H9 (cell line): ENCODE results near the gene PDE3A. TPM values are rescaled to one million over a fixed set of nuclear protein-coding genes. Genes with fewer than 3 reads are reported as not detected.
A peak's percentile ranks its signal among the peaks of the same experiment; 100 is the strongest.

Experiments used
- DNase-seq: peaks from one replicate; pipeline ENCODE4 v3.0.0-alpha.2; 2017
- H2AFZ ChIP-seq: one replicate; pipeline ENCODE4 v1.6.1; 2013; ENCODE audit warnings: mild to moderate bottlenecking, low read length, control low read depth, moderate library complexity
- H2AK5ac ChIP-seq: 2 replicates; pipeline ENCODE4 v1.6.1; 2013; ENCODE audit warnings: low read length, control low read depth, mixed read lengths; ENCODE audit not compliant: insufficient read length
- H2BK120ac ChIP-seq: one replicate; pipeline ENCODE4 v1.6.1; 2013; ENCODE audit warnings: low read depth, mild to moderate bottlenecking, low read length, control low read depth, inconsistent platforms; ENCODE audit not compliant: poor library complexity, severe bottlenecking
- H2BK12ac ChIP-seq: 2 replicates; pipeline ENCODE4 v1.6.1; 2013; ENCODE audit warnings: low read length, control low read depth, mixed read lengths, low read depth; ENCODE audit not compliant: insufficient read length
- H2BK15ac ChIP-seq: 2 replicates; pipeline ENCODE4 v1.6.1; 2013; ENCODE audit warnings: low read depth, low read length, control low read depth
- H2BK20ac ChIP-seq: one replicate; pipeline ENCODE4 v1.6.1; 2013; ENCODE audit warnings: low read depth, mild to moderate bottlenecking, low read length, control low read depth, inconsistent platforms; ENCODE audit not compliant: poor library complexity, severe bottlenecking
- H2BK5ac ChIP-seq: 2 replicates; pipeline ENCODE4 v1.6.1; 2013; ENCODE audit warnings: low read length, control low read depth, mixed read lengths; ENCODE audit not compliant: insufficient read length
- H3K14ac ChIP-seq: 2 replicates; pipeline ENCODE4 v1.6.1; 2013; ENCODE audit warnings: low read length, control low read depth; ENCODE audit not compliant: insufficient read depth
- H3K18ac ChIP-seq: 2 replicates; pipeline ENCODE4 v1.6.1; 2013; ENCODE audit warnings: low read depth, mild to moderate bottlenecking, mixed read lengths, low read length, control low read depth; ENCODE audit not compliant: insufficient read length
- H3K23ac ChIP-seq: 2 replicates; pipeline ENCODE4 v1.6.1; 2013; ENCODE audit warnings: low read length, control low read depth, mixed read lengths, low read depth; ENCODE audit not compliant: insufficient read length
- H3K23me2 ChIP-seq: 2 replicates; pipeline ENCODE4 v1.6.1; 2013; ENCODE audit warnings: low read depth, mild to moderate bottlenecking, mixed read lengths, low read length, control low read depth; ENCODE audit not compliant: insufficient read length, poor library complexity, severe bottlenecking
- H3K27ac ChIP-seq: 2 replicates; pipeline ENCODE4 v1.5.1; 2013; ENCODE audit warnings: low read length, control low read depth, mixed read lengths, low read depth; ENCODE audit not compliant: insufficient read length
- H3K27me3 ChIP-seq: 2 replicates; pipeline ENCODE4 v1.6.1; 2013; ENCODE audit warnings: low read length, control low read depth, inconsistent platforms; ENCODE audit not compliant: insufficient read depth
- H3K4ac ChIP-seq: 2 replicates; pipeline ENCODE4 v1.6.1; 2013; ENCODE audit warnings: low read depth, mild to moderate bottlenecking, control low read depth, inconsistent platforms, low read length, moderate library complexity
- H3K4me1 ChIP-seq: 2 replicates; pipeline ENCODE4 v1.6.1; 2013; ENCODE audit warnings: low read length, control low read depth, inconsistent platforms; ENCODE audit not compliant: insufficient read depth
- H3K4me2 ChIP-seq: 2 replicates; pipeline ENCODE4 v1.6.1; 2013; ENCODE audit warnings: low read length, control low read depth, mixed read lengths; ENCODE audit not compliant: insufficient read length, insufficient read depth
- H3K56ac ChIP-seq: 2 replicates; pipeline ENCODE4 v1.6.1; 2013; ENCODE audit warnings: low read depth, mild to moderate bottlenecking, mixed read lengths, low read length, control low read depth; ENCODE audit not compliant: insufficient read length
- H3K79me1 ChIP-seq: 2 replicates; pipeline ENCODE4 v1.6.1; 2013; ENCODE audit warnings: low read depth, mild to moderate bottlenecking, moderate library complexity, low read length, control low read depth, inconsistent platforms; ENCODE audit not compliant: insufficient read depth, poor library complexity, severe bottlenecking
- H3K79me2 ChIP-seq: 2 replicates; pipeline ENCODE4 v1.6.1; 2013; ENCODE audit warnings: low read length, control low read depth, inconsistent platforms; ENCODE audit not compliant: insufficient read depth
- H3K9ac ChIP-seq: 2 replicates; pipeline ENCODE4 v1.6.1; 2013; ENCODE audit warnings: low read length, control low read depth, mixed read lengths; ENCODE audit not compliant: insufficient read length; ENCODE audit errors: extremely low read depth
- H3K9me3 ChIP-seq: one replicate; pipeline ENCODE4 v1.6.1; 2013; ENCODE audit warnings: low read depth, low read length, inconsistent platforms; ENCODE audit not compliant: control insufficient read depth
- H3T11ph ChIP-seq: one replicate; pipeline ENCODE4 v1.6.1; 2013; ENCODE audit warnings: mild to moderate bottlenecking, low read length, control low read depth, inconsistent platforms
- H4K20me1 ChIP-seq: one replicate; pipeline ENCODE4 v1.6.1; 2013; ENCODE audit not compliant: control insufficient read depth, insufficient read length, insufficient read depth
- H4K5ac ChIP-seq: 2 replicates; pipeline ENCODE4 v1.6.1; 2013; ENCODE audit warnings: low read depth, mild to moderate bottlenecking, mixed read lengths, low read length, control low read depth; ENCODE audit not compliant: insufficient read length
- H4K8ac ChIP-seq: replicated peaks from 2 replicates; pipeline ENCODE4 v1.6.1; 2013; ENCODE audit warnings: low read length, control low read depth, mixed read lengths, low read depth; ENCODE audit not compliant: insufficient read length
- H4K91ac ChIP-seq: 2 replicates; pipeline ENCODE4 v1.6.1; 2013; ENCODE audit warnings: low read depth, mild to moderate bottlenecking, moderate library complexity, mixed read lengths, low read length, control low read depth; ENCODE audit not compliant: insufficient read length
- H3K27ac Mint-ChIP-seq, 3 experiments: 2 replicates in 2 of 3; 3 replicates in 1 of 3; pipeline ENCODE4 v1.8.0; 2020 to 2021; ENCODE audit warnings: mixed read lengths in 3 of 3, mild to moderate bottlenecking in 1 of 3, moderate library complexity in 1 of 3
- H3K27me3 Mint-ChIP-seq: 2 replicates; pipeline ENCODE4 v1.8.0; 2021; ENCODE audit warnings: low read depth, mild to moderate bottlenecking, moderate library complexity, mixed read lengths
- H3K36me3 Mint-ChIP-seq, 3 experiments: 2 replicates in 2 of 3; 3 replicates in 1 of 3; pipeline ENCODE4 v1.8.0; 2020 to 2021; ENCODE audit warnings: low read depth in 3 of 3, mixed read lengths in 3 of 3; ENCODE audit not compliant: insufficient read depth in 1 of 3
- H3K4me1 Mint-ChIP-seq, 2 experiments: 2 replicates each; pipeline ENCODE4 v1.8.0; 2020; ENCODE audit warnings: mixed read lengths in 2 of 2
- H3K4me3 Mint-ChIP-seq, 2 experiments: 2 replicates in 1 of 2; 3 replicates in 1 of 2; pipeline ENCODE4 v1.8.0; 2020 to 2021; ENCODE audit warnings: mild to moderate bottlenecking in 2 of 2, mixed read lengths in 2 of 2, moderate library complexity in 1 of 2
- H3K9me3 Mint-ChIP-seq, 2 experiments: 2 replicates in 1 of 2; 3 replicates in 1 of 2; pipeline ENCODE4 v1.8.0; 2020; ENCODE audit warnings: mild to moderate bottlenecking in 2 of 2, mixed read lengths in 2 of 2, moderate library complexity in 1 of 2
- WGBS: extraction: QIAGEN DNeasy Blood & Tissue Kit; methylation state at CpG from one replicate; pipeline ENCODE4 v1.1.7; 2013; ENCODE audit warnings: missing lambda C conversion rate, low lambda C conversion rate, mixed read lengths; ENCODE audit not compliant: insufficient read length; ENCODE audit errors: extremely low coverage; 5-methylcytosine and 5-hydroxymethylcytosine counted together
- total RNA-seq: library from RNA; stranded (reverse); gene quantifications from 2 replicates; pipeline ENCODE4 v1.2.1, GENCODE V29; 2021
- TF ChIP-seq, protein P1 (sequence below): fragments of 200-600 bp; sonication (generic); conservative IDR thresholded peaks from 3 replicates; pipeline ENCODE4 v1.8.0; 2021; ENCODE audit warnings: antibody characterized with exemption, mild to moderate bottlenecking

The PDE3A gene
- total RNA-seq, 1 experiment from 2014 or later = 3.0 TPM

DNA sequence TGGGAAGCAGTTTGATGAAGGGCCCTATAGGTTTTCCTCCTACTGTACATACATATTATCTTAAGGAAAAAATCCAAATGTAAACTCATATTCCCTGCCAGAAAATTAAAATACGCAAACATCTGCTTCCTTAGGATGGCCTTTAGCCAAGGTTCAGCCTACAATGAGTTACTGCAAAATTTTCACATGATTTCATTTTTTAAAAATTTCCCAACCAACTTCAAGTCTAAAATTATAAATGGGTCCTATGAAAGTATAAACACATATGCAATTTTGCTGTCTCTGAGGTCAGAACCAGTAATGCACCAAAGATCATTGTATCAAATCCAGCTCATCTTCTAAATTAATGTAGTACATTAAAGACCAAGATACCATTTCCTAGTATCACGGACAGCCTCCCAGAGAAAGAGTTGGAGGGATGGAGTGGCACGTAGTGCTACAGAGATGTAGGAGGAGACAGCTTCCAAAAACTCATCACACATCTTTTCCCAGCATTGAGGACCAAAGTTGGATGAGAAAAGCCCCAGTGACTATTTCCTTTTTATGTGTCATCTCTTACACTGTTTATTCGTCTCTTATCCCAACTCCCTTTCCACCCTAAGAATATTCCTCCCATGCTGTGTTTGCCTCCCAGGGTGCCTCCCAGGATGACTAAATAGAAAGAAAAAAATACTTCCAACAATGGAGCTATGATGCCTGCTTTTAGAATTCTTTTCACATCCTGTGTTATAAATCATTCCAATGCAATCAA is 234.5 kb downstream of the PDE3A start:
- Histone ChIP-seq H3K56ac (no peak overlapping the region), H2BK5ac (no peak overlapping the region), H3K4ac (no peak overlapping the region), H3K18ac (no peak overlapping the region), H3K27me3 (no peaks in the 10 kb centered on the region), H2BK120ac (no peak overlapping the region), H4K20me1 (no peaks in the 10 kb centered on the region), H4K5ac (no peak overlapping the region), H2BK12ac (no peak overlapping the region), H3T11ph (no peak overlapping the region), H3K9ac (no peak overlapping the region), H3K23ac (no peak overlapping the region), H2AK5ac (no peak overlapping the region), H4K91ac (no peak overlapping the region), H4K8ac (no peak overlapping the region), H3K23me2 (no peaks in the 10 kb centered on the region), H2AFZ (no peak overlapping the region), H3K14ac (no peak overlapping the region), H2BK20ac (no peak overlapping the region), H3K4me2 (no peak overlapping the region), H3K9me3 (no peaks in the 10 kb centered on the region), H3K79me1 (no peaks in the 10 kb centered on the region), H3K79me2 (no peaks in the 10 kb centered on the region), H3K4me1 (no peaks in the 10 kb centered on the region), H2BK15ac (no peak overlapping the region), H3K27ac (no peak overlapping the region)
- DNase-seq = no peak
- Mint-ChIP-seq H3K4me1 (peaks cover 4 to 6% of the 10 kb centered on the region in 2 experiments; a peak in 3 of 4 replicates), H3K27ac (peak overlapping the region in 1 of 3 experiments; percentile 8; a peak in 1 of 7 replicates), H3K27me3 (no peaks in the 10 kb centered on the region), H3K4me3 (no peak overlapping the region), H3K36me3 (no peaks in the 10 kb centered on the region), H3K9me3 (no peaks in the 10 kb centered on the region)
- WGBS = no CpG with 5 or more reads among the region's 4 CpGs
- TF ChIP-seq, protein P1, sequence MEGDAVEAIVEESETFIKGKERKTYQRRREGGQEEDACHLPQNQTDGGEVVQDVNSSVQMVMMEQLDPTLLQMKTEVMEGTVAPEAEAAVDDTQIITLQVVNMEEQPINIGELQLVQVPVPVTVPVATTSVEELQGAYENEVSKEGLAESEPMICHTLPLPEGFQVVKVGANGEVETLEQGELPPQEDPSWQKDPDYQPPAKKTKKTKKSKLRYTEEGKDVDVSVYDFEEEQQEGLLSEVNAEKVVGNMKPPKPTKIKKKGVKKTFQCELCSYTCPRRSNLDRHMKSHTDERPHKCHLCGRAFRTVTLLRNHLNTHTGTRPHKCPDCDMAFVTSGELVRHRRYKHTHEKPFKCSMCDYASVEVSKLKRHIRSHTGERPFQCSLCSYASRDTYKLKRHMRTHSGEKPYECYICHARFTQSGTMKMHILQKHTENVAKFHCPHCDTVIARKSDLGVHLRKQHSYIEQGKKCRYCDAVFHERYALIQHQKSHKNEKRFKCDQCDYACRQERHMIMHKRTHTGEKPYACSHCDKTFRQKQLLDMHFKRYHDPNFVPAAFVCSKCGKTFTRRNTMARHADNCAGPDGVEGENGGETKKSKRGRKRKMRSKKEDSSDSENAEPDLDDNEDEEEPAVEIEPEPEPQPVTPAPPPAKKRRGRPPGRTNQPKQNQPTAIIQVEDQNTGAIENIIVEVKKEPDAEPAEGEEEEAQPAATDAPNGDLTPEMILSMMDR = no peak
